ENCODE data around the gene CAVIN3.

Gene CAVIN3

DNA sequence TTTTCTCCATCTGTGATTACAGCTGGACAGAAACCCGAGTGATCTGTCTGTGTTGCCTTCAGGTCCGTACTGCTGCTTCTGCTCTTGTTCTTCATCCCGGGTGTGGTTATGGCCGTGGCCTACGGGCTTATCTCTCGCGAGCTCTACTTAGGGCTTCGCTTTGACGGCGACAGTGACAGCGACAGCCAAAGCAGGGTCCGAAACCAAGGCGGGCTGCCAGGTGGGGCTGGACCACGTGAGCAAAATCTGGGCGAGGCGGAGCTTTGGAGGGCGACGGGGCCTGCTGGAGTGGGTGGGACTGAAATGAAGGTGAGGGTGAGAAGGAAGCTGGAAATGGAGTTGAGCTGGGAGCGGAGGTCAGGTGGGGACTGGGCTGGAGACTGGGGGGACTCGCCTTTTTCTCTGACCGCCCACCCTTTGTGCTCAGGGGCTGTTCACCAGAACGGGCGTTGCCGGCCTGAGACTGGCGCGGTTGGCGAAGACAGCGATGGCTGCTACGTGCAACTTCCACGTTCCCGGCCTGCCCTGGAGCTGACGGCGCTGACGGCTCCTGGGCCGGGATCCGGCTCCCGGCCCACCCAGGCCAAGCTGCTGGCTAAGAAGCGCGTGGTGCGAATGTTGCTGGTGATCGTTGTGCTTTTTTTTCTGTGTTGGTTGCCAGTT lies 49.6 kb downstream of the CAVIN3 start:
- DNase-seq (ENCODE audit: low read depth in 2 of 2), result no peak

DNA sequence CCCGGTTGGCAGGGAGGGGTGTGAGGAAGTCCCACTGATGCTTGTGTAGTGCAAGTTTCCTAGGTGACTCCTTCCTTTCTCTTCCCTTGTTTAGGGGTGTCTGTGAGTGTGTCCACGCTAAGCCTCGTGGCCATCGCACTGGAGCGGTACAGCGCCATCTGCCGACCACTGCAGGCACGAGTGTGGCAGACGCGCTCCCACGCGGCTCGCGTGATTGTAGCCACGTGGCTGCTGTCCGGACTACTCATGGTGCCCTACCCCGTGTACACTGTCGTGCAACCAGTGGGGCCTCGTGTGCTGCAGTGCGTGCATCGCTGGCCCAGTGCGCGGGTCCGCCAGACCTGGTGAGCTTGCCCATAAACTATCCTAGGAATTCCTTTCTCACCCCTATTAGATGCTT lies 50.3 kb downstream of the CAVIN3 start:
- no peak for DNase-seq (ENCODE audit: low read depth in 2 of 2)

Data from fibroblast of skin of left quadriceps (primary cell).